C1 segment of cervical spinal cord (tissue), 14 donors: Measurements from ENCODE around the gene PM20D1.
"Not testable (repeated sequence)": the region's sequence is repeated elsewhere in the genome, so short reads cannot be mapped to it uniquely, and the experiment has no call there.

Source experiments
- DNase-seq, 14 donors: peaks; one replicate each; lab custom pipeline; 2025; lab: John Stamatoyannopoulos, UW

PM20D1 gene, protein sequence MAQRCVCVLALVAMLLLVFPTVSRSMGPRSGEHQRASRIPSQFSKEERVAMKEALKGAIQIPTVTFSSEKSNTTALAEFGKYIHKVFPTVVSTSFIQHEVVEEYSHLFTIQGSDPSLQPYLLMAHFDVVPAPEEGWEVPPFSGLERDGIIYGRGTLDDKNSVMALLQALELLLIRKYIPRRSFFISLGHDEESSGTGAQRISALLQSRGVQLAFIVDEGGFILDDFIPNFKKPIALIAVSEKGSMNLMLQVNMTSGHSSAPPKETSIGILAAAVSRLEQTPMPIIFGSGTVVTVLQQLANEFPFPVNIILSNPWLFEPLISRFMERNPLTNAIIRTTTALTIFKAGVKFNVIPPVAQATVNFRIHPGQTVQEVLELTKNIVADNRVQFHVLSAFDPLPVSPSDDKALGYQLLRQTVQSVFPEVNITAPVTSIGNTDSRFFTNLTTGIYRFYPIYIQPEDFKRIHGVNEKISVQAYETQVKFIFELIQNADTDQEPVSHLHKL

DNA sequence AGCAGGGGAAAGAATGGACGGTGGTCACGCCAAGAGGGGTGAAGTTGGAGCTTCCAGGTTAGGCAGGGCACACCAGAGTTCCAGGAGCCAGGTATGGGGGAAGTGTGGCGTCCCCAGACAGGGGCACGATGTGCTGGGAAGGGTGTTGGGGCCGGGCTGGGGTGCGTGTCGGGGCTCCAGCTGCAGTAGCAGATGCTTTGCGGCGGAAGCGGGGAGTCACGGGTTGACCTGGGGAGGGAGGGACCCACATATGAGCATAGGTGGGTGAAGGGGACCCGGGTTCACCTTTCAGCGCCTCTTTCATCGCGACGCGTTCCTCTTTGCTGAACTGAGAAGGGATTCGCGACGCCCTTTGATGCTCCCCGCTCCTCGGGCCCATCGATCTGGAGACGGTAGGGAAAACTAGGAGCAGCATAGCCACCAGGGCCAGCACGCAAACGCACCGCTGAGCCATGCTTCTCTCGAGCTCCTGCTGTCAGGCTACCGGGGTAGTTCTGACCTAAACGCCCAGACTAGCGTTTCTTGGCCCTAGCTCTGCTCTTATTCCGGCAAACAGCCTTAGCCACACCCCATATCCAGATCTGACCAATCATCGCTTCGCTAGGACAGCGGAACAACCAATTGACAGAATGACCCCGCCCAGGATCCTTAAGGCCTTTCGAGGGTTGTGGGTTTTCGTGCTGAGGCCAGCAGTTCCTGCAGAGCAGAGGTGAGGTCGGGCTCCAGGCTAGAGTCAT, at the start of gene PM20D1:
Gene PM20D1 (minus strand): TSS at position 514 of the 737 bp plus-strand sequence. CDS start 60 bp downstream, at position 454.
- DNase-seq, result peak in 10 of 14 donors; percentile 5 to 78 (median 44)

DNA sequence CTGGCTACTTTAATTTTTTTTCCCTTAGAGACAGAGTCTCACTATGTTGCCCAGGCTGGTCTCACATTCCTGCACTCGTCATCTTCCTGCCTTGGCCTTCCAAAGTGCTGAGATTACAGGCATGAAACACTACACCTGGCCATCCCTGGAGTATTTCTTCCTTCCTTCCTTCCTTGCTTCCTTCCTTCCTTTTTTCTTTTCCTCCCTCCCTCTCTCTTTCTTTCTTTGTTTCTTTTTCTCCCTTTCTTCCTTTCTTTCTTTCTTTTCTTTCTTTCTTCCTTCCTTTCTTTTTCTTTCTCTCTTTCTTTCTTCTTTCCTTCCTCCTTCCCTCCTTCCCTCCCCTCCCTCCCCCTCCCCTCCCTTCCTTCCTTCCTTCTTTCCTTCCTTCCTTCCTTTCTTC, 46.4 kb upstream of the PM20D1 start:
- DNase-seq, result no peak

DNA sequence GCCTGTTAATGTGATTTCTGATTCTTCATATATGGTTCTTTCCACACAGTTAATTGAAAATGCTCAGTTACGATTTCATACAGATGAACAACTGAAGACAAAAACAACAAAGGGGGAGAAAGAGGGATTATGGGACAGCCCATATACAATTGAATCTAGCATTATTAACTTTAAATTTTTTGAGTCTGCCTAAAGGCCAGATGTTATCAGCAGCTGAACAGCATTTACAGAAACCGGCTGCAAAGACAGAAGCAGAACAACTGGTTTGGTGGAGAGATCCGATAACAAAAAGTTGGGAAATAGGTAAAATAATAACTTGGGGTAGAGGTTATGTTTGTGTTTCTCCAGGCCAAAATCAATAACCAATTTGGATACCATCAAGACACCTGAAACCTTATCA, 44.2 kb upstream of the PM20D1 start:
- DNase-seq, result not testable (repeated sequence)

DNA sequence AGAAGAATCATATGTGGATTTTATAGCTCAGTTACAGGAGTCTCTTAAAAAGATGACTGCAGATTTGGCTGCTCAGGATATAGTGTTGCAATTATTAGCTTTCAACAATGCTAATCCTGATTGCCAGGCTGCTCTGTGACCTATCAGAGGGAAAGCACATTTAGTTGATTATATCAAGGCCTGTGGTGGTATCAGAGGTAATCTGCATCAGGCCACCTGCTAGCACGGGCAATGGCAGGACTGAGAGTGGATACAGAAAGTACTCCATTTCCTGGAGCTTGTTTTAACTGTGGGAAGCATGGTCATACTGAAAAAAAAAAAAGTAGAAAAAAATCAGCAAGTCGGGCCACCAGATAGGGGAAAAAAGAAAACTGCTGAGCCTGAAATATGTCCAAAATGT, 42.2 kb upstream of the PM20D1 start:
- DNase-seq, result not testable (repeated sequence)

DNA sequence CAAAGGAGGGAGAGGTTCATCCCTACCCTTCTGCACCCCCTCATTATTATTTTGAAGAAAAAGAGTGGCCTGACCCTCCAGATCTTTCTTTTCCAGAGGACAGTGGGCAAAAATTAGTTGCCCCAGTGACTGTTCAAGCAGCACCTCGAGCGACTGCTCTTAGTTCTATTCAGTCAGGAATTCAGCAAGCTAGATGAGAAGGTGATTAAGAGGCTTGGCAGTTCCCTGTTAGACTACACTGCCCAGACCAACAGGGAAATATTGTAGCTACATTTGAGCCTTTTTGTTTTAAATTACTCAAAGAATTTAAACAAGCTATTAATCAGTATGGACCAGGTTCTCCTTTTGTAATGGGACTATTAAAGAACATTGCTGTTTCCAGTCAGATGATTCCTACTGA, 41.5 kb upstream of the PM20D1 start:
- DNase-seq, result not testable (repeated sequence)

DNA sequence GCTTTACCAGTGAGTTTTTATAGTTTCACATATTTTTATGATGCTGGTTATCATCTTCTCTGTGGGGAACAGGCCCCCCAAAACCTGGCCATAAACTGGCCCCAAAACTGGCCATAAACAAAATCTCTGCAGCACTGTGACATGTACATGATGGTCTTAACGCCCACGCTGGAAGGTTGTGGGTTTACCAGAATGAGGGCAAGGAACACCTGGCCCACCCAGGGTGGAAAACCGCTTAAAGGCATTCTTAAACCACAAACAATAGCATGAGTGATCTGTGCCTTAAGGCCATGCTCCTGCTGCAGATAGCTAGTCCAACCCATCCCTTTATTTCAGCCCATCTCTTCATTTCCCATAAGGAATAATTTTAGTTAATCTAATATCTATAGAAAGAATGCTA, 40.7 kb upstream of the PM20D1 start:
- DNase-seq, result not testable (repeated sequence)

DNA sequence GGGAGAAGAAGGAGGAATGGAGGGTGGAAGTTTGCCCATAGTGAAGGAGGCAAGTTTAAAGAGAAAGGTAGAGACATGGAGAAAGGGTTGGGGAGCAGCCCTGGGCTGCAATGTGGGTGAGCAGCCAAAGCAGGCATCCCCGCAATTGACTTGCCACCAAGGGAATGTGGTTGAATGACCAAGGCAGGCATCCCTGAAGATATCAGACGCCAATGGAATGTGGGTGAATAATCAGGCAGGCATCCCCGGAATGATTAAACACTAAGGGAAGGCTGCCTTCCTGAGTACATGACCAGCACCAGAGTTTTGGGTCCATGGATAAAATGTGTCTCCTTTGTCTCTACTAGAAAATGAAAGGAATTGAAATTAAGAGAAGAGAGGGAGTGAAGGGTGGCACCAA, 39.8 kb upstream of the PM20D1 start:
- DNase-seq, result not testable (repeated sequence)

DNA sequence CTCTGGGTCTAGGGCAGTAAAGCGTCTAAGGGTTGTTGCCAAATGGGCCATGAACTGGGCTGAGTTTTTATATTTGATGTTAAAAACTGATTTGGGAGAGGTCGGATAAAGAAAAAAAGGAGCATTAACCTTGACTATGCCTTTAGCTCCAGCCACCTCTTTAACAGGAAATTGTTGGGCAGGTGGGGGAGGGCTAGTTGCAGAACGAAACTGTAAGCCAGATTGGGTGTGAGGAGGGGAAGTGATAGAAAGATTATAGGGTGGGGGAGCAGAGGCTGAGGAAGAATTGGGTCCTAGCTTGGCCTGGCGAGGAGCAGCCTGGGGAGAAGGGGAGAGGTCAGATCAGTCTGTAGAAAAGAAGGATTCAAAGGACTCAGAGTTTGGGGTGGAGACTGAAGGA, 39.1 kb upstream of the PM20D1 start:
- DNase-seq, result not testable (repeated sequence)

DNA sequence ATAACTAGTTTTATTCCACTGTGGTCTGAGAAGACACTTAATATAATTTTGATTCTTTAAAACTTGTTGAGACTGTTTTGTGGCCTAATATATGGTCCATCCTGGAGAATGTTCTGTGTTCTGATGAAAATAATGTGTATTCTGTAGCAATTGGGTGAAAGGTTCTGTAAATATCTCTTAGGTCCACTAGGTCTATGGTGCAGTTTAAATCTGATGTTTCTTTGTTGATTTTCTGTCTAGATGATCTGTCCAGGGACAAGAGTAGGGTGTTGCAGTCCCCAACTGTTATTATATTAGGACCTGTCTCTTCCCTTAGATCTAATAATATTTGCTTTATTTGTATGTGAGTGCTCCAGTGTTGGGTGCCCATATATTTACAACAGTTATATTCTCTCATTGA, 33.9 kb upstream of the PM20D1 start:
- DNase-seq, result no peak

DNA sequence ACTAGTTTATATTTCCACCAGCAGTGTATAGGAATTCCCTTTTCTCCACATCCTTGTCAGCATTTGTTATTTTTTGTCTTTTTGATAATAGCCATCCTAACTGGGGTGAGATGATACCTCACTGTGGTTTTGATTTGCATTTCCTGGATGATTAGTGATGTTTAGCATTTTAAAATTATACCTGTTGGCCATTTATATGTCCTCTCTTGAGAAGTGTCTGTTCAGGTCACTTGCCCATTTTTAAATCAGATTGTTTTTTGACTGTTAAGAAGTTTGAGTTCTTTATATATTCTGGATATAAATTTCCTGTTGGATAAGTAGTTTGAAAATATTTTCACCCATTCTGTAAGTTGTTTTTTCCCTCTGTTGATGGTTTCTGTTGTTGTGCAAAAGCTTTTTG, 31.0 kb upstream of the PM20D1 start:
- DNase-seq, result no peak

DNA sequence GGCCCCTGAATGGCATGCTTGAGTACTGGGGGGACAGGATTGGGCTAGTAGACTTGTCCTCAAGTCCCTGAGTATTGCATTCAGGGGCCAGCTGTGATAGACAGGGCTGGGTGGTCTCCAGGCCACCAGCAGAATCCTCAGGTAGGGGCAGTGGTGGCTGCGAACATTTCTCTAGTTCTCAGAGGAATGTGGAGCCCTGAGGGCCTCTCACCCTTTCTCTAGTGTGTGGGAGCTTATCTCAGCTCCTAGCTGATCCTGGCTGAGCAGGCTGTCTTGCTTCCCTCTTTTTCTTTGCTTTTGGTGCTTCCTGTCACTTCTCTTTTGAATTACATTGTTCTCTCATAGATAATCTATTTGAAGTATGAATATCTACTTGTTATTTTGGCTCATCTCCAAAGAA, 30.0 kb upstream of the PM20D1 start:
- DNase-seq, result no peak

DNA sequence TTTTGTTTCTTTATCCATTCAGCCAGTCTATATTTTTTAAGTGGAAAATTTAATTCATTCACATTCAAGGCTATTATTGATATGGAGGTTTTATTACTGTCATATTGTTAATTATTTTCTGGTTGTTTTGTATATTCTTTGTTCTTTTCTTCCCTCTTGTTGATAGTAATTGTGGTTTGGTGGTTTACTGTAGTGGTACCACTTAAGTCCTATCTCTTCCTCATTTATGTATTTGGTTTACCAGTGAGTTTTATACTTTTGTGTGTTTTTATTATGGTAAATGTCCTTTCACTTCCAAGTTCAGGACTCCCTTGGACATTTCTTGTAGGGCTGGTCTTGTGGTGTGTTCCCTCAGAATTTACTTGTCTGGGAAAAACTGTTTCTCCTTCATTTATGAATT, 28.1 kb upstream of the PM20D1 start:
- no peak for DNase-seq

DNA sequence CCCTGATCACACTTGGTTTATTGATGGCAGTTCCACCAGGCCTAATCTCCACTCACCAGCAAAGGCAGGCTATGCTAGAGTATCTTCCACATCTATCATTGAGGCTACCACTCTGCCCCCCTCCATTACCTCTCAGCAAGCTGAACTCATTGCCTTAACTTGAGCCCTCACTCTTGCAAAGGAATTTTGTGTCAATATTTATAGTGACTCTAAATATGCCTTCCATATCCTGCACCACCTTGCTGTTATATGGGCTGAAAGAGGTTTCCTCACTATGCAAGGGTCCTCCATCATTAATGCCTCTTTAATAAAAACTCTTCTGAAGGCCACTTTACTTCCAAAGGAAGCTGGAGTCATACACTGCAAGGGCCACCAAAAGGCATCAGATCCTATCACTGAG, 23.2 kb upstream of the PM20D1 start:
- DNase-seq, result not testable (repeated sequence)

DNA sequence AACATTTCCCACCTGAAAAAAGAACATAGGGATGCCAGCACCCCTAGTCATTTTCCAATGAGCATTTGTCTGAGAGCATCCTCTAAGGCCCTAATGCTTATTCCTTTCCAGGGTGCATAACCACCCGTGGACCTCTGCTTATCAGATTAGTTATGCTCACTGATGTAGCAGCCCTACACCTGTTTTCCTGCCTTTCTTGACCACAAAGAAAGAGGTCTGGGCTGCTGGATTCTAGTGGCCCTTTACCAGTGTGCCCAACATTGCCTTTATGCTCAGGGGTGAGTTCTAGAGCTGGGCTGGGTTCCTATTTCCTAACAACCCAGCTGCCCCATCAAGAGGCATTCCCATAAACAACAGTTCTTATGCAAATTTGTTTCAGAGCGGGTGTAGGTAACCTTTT, 20.3 kb upstream of the PM20D1 start:
- DNase-seq, result no peak

DNA sequence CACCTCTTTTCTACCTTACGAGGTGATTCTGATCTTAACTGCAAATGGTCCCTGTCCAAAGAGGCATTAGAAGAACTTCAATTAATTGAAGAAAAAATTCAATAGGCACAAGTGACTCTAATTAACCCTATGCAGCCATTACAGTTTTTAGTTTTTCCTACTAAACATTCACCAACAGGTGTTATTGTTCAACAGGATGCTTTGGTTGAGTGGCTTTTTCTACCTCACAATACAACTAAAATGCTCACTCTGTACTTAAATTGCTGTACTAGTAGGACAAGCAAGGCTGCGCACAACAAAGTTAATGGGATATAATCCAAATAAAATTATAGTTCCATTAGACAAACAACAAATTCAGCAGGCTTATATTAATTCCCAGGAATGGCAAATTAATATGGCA, 11.6 kb upstream of the PM20D1 start:
- no peak for DNase-seq

DNA sequence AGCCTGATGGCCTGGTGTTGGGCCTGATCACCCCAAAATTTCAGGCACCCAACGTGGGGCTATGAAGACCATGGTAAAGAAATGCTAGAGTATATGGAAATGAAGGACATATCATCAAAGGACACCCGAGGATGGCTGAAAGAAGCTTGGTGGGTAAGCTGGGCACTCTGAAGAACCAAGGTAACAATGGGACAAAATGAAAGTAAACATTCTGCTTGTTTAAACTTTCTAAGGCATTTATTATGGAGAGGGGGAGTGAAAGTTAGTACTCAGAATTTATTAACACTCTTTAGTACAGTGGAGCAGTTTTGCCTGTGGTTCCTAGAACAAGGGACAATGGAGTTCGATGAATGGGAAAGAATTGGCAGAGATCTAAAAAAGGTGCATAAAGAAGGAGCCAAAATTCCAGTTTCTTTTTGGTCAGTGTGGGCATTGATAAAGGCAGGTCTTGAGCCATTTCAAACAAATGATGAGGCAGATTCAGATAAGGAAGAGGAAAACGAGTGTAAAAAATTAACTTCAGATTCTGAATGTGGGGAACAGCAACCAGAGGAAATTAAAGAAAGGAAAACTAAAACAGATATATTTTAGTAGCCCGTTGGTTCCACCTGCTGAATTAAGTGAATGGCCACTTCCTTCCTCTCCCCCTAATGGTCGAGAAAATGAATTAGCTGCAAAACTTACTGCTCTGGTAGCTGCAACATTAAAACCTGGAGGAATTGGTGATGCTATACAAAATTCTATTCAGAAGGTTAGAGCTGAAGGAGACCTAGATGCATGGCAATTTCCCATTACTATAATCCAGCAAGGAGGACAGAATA, 8.4 kb upstream of the PM20D1 start:
- no peak for DNase-seq

DNA sequence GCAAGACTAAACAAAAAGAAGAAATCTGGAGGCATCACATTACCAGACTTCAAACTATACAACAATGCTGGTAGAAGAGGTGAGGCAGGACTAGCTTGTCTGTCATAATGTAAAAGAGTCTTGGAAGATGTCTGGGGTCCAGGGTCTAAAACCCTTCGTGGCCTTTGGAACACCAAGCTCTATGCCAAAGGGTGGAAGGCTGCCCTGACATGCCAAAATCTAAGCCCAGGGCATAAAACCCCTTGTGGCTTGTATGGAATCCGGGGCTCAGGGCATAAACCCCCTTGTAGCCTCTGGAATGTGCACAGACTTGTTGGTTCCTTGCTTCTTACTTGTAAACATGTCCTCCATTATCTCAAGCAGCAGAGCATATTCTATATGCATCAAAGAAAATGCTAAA, 7.6 kb upstream of the PM20D1 start:
- not testable (repeated sequence) for DNase-seq

DNA sequence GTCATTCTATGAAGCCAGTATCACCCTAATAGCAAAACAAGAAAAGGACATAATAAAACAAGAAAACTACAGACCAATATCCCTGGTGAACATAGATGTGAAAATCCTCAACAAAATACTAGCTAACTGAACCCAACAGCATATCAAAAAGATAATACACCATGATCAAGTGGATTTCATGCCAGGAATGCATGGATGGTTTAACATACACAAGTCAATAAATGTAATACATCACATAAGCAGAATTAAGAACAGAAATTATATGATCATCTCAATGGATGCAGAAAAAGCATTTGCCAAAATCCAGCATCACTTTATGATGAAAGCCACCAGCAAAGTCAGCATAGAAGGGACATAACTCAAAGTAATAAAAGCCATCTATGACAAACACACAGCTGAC, 6.5 kb upstream of the PM20D1 start:
- no peak for DNase-seq

DNA sequence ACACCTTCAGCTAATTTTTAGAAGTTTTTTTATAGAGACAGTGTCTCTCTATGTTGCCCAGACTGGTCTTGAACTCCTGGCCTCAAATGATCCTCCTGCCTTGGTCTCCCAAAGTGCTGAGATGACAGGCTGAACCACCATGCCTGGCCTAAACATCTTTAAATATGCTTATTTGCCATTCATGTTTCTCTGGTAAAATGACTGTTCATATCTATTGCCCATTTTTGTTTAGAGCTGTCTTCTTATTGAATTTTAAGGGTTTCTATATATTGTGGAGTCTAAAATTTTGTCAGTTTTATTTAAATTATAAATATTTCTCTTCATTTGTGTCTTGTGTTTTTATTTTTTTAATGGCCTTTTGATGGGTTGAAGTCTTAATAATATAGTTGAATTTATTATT, 3.0 kb upstream of the PM20D1 start:
- DNase-seq, result no peak

DNA sequence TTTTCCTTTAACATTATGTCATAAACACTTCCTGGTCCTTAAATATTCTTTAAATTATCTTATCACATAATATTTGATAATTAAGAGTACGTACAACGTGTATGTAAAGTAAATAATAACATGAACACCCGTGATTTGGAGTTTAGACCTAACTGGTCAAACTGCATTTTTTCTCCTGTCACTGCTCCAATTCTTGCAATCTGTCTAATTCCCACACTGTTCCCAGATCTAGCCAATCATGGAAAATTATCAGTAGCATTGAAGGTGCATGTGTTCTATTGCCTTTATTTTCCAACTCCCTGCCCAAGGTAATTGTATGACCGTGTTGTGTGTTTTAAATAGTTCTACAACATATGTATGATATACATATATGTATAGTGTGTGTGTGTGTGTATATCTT, 2.1 kb upstream of the PM20D1 start:
- DNase-seq, result no peak

DNA sequence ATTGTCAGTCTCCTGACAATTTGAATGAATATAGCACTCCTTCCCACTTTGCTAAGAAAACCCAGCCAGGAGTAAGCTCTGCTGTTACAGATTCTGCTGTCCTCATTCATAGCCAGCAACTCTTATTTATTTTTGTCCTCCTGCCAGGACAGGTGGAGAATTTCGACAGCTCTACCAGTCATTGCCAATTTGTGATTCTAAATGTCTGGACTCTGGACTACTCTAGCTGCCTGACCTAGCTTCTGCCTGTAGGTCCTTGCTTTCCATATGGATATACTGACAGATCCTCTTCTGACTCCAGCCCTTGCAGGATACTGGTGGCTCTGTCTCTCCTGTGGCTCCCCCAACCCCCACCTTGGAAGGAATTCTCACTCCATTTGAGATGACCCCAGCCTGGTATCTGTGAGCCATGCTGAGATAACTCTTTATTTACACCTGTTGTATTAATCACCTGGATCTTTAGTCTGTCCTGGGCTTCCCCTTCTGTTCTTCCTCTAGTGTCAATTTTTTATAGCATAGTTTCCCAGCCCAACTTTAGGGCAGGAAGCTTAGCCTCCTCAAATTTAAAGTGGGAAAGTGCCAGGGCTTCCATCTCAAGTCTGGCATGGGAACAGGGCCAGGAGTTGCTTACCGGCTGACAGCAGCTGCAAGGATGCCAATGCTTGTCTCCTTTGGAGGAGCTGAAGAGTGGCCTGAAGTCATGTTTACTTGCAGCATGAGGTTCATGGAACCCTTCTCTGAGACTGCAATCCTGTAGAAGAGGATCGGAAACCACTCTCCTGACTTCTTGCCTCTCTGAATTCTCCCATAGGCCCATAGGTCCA, 6.7 kb downstream of the PM20D1 start:
- DNase-seq, result peak in 1 of 14 donors; percentile 6
